B cell (primary cell): ENCODE results near the gene ZFYVE9.

ENCODE experiments used
- CTCF ChIP-seq: fragments of 200-600 bp; IDR thresholded peaks from one replicate; pipeline ENCODE4 v1.8.0; 2022; ENCODE audit warnings: antibody characterized with exemption, mild to moderate bottlenecking
- EZH2 ChIP-seq: IDR thresholded peaks from 2 replicates; pipeline ENCODE4 v1.6.1; 2012; ENCODE audit warnings: borderline replicate concordance, low read depth, mild to moderate bottlenecking, moderate library complexity, low read length; ENCODE audit not compliant: insufficient read depth, poor library complexity, severe bottlenecking

DNA sequence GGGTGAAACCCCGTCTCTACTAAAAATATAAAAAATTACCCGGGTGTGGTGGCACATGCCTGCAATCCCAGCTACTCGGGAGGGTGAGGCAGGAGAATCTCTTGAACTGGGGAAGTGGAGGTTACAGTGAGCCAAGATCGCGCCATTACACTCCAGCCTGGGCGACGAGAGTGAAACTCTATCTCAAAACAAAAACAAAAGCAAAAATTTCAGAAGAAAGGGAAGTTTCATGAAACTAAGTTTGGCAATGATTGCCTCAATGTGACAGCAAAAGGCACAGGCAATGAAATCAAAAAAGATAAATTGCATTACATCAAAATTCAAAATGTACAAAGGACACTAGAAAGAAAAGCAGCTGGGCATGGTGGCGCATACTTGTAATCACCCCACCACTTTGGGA, 45.7 kb upstream of the ZFYVE9 start:
- TF ChIP-seq CTCF (no peak), EZH2 (no peak)
